HG02840 (cell line): ENCODE data around the gene FADD.
A peak's percentile ranks its signal among the peaks of the same experiment; 100 is the strongest.
"Not testable (repeated sequence)": the region's sequence is repeated elsewhere in the genome, so short reads cannot be mapped to it uniquely, and the experiment has no call there.

Experiments used
- ATAC-seq: cut with Tn5 transposase; IDR thresholded peaks from one replicate; pipeline ENCODE4 v1.9.1; 2021; ENCODE audit warnings: mild to moderate bottlenecking, moderate library complexity, moderate number of reproducible peaks; ENCODE audit not compliant: unreplicated experiment, low FRiP score

The FADD gene

GRCh38 chr11:70201882-70202861 lies 924 bp upstream of the FADD start:
- ATAC-seq = no peak

GRCh38 chr11:70203751-70204465 lies 812 bp downstream of the FADD start:
- peak; percentile 1 for ATAC-seq

- ATAC-seq = no peak
These were observed 1.3 kb downstream of the FADD start for GRCh38 chr11:70204466-70204799.

- ATAC-seq = no peak
These were observed 2.1 kb downstream of the FADD start for GRCh38 chr11:70205049-70205725.

- no peak for ATAC-seq
These were observed 2.7 kb downstream of the FADD start for GRCh38 chr11:70205766-70206165.

GRCh38 chr11:70206226-70206981 lies 3.3 kb downstream of the FADD start:
- ATAC-seq = no peak

GRCh38 chr11:70206982-70207376 lies 3.9 kb downstream of the FADD start:
- no peak for ATAC-seq

DNA sequence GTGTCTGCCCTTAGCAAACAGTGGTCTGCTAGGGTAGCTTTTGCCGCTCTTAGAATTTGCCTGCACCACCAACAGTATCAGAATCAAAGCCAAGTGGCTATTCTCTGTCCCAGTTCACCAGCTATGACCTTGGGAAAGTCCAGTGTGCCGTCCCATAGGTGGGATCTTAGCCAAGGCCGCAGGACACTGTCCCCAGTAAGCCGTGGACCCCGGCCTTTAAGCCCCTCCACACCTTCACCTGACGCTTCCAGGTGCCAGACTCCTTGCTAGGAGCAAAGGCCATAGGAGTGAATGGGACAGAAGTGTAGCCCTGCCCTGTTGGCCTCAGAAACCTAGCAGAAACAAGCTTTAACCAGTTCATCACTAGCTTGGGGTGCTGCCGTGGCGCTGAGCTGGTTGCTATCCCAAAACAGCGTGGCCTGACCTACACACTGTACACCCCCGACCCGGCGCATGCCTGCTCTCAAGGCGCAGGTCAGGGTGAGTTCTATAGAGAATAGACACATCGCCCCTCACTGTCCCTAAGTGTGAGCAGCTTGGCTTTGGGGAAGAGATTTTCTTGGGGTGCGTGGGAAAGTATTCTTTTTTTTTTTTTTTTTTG lies 4.5 kb downstream of the FADD start:
- ATAC-seq = no peak

- no peak for ATAC-seq
These were observed 6.4 kb downstream of the FADD start for GRCh38 chr11:70209391-70209912.

DNA sequence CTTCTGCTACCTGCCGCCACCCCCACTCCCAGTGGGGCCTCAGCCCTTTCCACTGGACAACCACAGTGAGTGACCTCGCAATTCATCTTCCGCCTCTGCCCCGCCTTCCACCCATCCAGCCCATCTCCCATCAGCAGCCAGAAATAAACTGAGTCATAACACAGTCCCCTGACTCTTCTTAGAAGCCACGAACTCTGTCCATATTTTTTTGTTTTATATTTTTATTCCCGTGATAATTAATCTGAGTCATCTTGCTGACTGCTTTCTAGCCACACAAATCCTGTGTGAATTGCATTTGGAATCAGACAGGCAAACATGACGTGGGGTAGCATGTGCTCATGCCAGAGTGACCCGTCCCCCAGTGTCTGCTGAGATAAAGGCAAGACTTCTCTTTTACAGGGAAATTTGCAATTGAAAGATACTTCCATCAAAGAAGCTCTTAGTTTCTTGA lies 7.0 kb downstream of the FADD start:
- no peak for ATAC-seq

- no peak for ATAC-seq
These were observed 7.4 kb downstream of the FADD start for GRCh38 chr11:70210530-70210929.

DNA sequence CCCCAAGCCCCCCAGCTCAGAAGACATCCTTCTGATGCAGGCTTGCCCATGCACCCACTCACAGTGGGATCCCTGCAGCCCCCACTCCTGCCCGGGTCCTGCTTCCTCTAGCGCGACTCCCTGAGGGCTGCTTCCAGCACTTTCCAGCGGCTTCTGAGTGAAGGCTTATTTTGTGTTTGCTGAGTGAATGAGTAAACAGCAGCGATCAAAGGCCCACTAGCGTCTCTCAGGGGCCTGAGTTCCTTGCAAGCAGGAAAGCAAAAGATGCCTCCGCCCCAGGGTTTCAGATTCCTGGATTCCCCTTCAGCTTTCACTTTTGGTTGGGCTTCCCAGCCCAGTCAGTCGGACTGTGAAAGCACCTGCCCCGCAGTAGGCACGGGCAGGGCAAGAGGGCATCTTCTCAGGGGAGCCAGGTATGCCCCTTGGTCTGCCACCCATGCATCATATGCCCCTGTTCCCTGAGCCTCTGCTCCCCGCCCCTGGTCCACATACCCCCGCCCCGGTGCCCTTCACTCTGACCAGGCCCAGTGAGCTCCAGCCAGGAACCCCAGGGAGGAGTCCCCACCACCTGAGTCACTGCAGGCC lies 9.2 kb downstream of the FADD start:
- no peak for ATAC-seq

GRCh38 chr11:70217388-70217787 lies 14.3 kb downstream of the FADD start:
- not testable (repeated sequence) for ATAC-seq

DNA sequence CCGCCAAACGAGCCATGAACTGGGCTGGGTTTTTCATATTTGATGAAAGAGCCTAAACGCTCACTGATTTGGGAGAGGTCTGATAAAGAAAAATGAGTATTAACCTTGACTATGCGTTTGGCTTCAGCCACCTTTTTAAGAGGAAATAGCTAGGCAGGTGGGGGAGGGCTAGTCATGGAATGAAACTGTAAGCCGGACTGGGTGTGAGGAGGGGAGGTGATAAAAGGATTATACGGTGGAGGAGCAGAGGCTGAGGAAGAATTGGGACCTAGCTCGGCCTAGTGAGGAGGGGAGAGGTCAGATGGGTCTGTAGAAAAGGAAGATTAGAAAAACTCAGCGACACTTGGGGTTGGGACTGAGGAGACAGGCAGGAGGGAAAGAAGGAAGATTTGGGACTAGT lies 15.0 kb downstream of the FADD start:
- ATAC-seq = not testable (repeated sequence)

GRCh38 chr11:70220136-70220535 lies 17.0 kb downstream of the FADD start:
- no peak for ATAC-seq

DNA sequence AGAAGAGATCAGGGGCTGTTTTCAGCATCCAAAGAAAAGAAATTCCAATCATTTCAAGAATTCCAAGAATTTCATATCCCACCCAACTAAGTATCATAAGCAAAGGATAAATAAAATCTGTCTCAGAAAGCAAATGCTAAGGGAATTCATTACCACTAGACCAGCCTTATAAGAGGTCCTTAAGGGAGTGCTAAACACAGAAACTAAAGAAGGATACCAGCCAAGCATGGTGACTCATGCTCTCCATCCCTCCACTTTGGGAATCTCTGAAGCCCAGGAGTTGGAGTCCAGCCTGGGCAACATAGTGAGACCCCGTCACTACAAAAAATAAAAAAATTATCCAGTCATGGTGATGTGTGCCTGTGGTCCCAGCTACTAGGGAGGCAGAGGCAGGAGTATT lies 17.8 kb downstream of the FADD start:
- ATAC-seq = no peak

- ATAC-seq = no peak
These were observed 22.6 kb downstream of the FADD start for GRCh38 chr11:70225681-70226177.

DNA sequence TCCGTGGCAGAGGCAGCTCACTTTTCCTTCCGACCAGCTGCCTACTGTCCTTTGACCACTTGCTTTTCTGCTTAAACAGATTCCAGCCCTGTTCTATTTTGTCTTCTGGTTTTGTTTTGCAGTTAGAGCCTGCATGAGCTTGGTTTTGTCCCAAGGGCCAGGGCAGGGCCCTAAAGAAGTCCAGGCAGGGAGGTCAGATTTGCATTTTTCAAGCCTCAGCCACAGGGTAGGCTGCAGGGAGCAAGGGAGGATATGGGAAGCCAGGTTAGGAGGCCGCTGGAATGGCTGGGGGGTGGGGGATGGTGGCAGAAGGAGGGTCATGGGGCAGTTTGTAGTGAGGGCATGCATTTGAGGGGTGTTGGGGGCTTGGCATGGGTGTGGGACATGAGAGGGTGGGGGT lies 23.1 kb downstream of the FADD start:
- no peak for ATAC-seq

DNA sequence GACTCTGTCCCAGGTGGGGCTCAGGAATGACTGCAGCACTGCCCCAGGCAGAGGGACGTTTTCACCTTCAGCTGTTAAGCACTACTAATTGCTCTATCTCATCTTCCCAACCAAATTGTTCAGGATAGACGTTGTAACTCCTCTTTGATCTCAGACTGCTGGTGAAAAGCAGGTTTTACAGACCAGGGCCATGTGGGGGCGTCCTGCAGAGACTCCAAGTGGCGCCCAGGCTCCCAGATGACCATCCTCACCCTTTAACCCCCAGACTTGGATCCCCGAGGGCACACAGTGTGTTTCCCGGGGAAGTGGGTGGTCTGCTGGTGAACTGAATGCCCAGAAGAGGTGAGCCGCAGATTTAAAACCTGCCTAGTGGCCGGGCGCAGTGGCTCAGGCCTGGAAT lies 23.9 kb downstream of the FADD start:
- ATAC-seq = no peak
